ENCODE data around the gene NDC1. TPM values are rescaled to one million over a fixed set of nuclear protein-coding genes. Genes with fewer than 3 reads are reported as not detected.

The NDC1 gene
- total RNA-seq, 1 donor from 2014 or later = 28.4 TPM

Other genes with a start within 250 kb of the NDC1 start
- gene GLIS1, start 99.1 kb downstream of the NDC1 start, total RNA-seq = not detected in 2 replicates
- 15.3 and 16.7 TPM in 2 replicates for gene YIPF1, start 51.5 kb upstream of the NDC1 start, total RNA-seq
- not detected in 2 replicates for gene DIO1, start 55.9 kb upstream of the NDC1 start, total RNA-seq
- gene IFT25, start 107.4 kb upstream of the NDC1 start, total RNA-seq = 61.6 and 66.9 TPM in 2 replicates
- 19.2 and 23.4 TPM in 2 replicates for gene LRRC42, start 108.1 kb upstream of the NDC1 start, total RNA-seq
- gene LDLRAD1, start 179.9 kb upstream of the NDC1 start, total RNA-seq = not detected in 2 replicates
- gene TMEM59, start 214.9 kb upstream of the NDC1 start, total RNA-seq = 148 and 154 TPM in 2 replicates
- gene TCEANC2, start 215.3 kb upstream of the NDC1 start, total RNA-seq = 10.2 and 10.7 TPM in 2 replicates

Data from T-helper 2 cell treated with Interferon-gamma antibody and Interleukin-4, amounts not matched to agents 100 ng/mL and 5 ng/mL, for 36 hours (primary cell).